Stimulated activated CD4-positive, alpha-beta T cell treated with anti-CD3 and anti-CD28 coated beads, Interleukin-12 subunit alpha, Interleukin-12 subunit beta, amount 100 ng/mL, for 24 hours (primary cell): ENCODE measurements around the gene PAX2.
"Not testable (repeated sequence)": the region's sequence is repeated elsewhere in the genome, so short reads cannot be mapped to it uniquely, and the experiment has no call there.

ENCODE experiments used
- DNase-seq, 2 experiments: peaks; one replicate each; pipeline ENCODE4 v3.0.0-alpha.2; 2020; ENCODE audit warnings: low read depth in 2 of 2

Gene PAX2

DNA sequence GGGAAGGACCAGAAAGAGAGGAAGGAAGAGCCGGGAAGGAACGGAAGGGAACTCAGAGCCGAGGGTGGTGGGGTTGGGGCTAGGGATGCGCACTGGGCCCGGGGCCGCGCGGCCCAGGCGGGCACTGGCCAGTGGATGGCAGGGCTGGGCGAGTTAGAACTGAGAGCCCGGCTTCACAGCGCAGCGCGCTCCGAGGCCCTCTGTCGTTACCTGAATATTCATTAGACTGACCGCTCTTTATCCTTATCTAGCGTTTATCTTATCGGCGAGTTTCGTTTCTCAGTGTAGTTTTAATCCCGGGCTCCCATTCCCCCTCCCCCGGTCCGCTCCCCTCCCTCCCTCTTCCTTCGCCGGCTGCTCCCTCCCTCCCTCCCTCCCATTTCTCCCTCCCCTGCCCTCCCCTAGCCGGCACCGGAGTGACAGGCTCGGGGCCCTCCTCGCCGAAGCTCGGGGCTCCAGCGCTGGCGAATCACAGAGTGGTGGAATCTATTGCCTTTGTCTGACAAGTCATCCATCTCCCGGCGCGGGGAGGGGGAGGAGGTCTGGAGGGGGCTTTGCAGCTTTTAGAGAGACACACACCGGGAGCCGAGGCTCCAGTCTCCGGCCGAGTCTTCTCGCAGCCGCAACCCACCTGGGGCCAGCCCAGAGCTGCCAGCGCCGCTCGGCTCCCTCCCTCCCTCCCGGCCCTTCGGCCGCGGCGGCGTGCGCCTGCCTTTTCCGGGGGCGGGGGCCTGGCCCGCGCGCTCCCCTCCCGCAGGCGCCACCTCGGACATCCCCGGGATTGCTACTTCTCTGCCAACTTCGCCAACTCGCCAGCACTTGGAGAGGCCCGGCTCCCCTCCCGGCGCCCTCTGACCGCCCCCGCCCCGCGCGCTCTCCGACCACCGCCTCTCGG, at the start of gene PAX2:
TSS of gene PAX2 (plus strand) at position 596 of the 895 bp plus-strand sequence. CDS start 679 bp downstream, outside the sequence.
- no peak for DNase-seq

DNA sequence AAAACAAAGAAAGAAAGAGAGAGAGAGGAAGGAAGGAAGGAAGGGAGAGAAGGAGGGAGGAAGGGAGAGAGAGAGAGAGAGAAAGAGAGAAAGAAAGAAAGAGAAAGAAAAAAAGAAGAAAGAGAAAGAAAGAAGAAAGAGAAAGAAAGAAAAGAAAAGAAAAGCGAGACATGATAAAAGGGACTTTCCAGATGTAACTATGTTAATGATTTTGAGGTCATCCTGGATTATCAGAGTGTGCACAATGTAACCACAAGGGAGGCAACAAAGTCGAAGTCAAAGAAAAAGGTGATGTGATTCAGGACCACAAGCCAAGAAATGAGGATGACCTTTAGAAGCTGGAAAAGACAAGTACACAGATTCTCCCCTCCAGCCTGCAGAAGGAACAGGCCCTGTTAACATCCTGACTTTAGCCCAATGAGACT, 48.9 kb upstream of the PAX2 start:
- DNase-seq, result no peak

DNA sequence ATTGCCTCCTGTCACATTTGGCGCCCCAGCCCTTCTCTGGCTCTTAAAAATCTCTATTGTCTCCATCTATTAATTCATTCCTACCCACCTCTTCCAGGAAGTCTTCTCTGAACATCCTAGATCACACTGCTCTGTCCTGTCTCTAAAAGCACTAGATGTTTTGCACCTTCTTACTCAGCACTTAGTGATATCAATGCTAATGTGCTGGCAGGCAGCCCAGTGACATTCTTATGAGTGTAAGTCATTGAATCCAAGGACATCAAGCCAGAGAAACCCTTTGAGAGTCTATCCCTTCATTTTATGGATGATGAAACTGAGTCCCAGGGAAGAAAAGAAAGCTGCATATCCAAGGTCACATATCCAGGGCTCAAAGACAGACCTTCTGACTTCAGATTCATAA, 48.3 kb upstream of the PAX2 start:
- no peak for DNase-seq

DNA sequence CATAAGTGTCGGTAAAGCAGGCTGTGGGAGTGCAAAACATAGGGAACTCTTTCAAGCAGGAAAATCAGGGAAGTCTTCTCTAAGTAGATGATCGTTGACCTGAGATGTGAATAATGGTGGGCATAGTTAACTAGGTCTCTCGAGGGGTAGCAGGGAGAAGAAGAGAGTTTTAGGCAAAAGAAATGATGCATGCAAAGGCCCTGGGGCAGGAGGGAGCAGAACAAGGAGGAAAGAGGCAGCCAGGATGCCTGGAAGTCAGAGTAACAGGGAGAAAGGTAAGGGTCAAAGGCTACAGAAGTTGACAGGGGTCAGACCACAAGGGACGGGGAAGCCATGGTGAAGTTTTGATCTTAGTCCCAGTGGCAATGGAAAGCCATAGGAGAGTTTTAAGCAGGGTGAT, 47.8 kb upstream of the PAX2 start:
- DNase-seq, result no peak

DNA sequence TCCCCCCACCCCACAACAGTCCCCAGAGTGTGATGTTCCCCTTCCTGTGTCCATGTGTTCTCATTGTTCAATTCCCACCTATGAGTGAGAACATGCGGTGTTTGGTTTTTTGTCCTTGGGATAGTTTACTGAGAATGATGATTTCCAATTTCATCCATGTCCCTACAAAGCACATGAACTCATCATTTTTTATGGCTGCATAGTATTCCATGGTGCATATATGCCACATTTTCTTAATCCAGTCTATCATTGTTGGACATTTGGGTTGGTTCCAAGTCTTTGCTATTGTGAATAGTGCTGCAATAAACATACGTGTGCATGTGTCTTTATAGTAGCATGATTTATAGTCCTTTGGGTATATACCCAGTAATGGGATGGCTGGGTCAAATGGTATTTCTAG, 43.7 kb upstream of the PAX2 start:
- DNase-seq, result not testable (repeated sequence)

DNA sequence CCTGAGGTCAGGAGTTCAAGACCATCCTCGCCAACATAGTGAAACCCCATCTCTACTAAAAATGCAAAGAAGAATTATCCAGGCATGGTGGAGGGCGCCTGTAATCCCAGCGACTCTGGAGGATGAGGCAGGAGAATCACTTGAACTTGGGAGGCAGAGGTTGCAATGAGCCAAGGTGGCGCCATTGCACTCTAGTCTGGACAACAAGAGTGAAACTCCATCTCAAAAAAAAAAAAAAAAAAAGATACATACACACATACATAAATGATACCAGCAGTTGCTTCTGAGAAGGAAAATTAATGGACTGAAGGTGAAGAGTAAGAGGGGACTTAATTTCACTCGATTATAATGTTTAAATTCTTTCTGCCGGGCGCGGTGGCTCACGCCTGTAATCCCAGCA, 40.2 kb upstream of the PAX2 start:
- no peak for DNase-seq

DNA sequence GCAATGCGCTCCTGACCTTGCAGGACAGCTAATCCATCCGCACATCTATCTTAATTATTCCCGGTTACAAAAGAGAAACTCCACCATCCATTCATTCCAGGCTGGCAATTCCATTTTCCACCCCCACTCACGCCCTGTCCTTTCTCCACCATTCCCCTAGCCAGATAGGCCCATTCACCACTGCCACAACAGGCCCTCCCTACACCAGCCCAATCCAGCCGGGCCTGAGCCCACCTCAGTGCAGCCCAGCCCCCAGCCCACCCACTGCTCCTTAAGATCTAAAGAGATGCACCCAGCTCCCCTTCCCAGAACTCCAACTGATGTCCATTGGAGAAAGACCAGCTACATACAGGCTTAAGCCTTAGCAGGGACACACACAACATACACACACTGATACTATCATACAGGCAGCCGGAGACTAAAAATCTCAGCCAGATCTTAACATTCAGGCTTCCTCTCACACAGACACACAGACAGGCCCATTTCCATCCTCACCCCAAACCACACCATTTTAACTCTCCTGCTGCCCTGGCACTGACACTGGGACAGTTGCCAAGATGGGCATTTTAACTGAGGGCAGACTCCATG, 38.0 kb upstream of the PAX2 start:
- no peak for DNase-seq

DNA sequence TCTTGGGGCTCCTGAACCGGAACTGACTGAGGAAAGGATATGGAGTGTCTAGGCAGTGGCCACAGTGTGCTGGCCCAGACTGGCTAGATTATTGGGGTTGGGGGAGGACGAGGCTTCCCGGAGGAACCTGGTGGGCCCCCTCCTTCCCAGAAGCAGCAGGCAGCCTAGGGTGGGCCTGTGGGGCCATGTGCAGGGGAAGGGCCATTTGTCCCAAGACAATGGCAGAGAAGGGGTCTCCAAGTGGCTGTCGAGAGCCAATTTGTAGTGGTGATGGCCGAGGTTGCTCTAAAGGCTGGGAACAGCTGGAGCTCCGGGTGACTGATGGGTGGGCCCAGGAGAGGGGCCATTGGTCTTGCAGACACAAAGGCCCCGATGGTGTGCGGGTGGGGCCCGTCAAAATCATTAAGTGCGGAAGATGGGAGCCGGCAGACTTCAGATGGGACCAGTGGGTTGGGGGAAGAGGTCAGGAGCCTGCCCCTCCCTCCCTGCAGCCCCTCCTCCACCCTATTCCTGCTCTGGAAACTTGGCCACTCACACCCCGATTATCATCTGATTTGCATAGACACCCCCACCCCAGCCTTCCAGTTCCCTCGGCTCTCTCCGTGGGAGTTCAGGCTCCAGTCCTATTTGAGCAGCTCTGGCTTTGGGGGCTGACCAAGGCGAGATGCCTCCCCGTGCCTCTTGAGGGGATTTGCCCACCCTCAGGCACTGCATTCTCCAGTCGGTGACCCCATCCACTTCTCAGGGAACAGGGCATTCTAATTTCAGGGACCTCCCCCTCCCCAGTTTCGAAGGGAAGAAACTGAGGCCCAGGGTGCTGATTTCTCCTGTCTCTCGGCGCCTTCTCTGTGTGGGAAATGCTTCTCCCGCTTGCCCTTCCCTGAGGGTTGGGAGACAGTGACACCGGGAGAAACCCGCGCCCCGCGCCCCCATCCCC, 36.0 kb upstream of the PAX2 start:
- no peak for DNase-seq

DNA sequence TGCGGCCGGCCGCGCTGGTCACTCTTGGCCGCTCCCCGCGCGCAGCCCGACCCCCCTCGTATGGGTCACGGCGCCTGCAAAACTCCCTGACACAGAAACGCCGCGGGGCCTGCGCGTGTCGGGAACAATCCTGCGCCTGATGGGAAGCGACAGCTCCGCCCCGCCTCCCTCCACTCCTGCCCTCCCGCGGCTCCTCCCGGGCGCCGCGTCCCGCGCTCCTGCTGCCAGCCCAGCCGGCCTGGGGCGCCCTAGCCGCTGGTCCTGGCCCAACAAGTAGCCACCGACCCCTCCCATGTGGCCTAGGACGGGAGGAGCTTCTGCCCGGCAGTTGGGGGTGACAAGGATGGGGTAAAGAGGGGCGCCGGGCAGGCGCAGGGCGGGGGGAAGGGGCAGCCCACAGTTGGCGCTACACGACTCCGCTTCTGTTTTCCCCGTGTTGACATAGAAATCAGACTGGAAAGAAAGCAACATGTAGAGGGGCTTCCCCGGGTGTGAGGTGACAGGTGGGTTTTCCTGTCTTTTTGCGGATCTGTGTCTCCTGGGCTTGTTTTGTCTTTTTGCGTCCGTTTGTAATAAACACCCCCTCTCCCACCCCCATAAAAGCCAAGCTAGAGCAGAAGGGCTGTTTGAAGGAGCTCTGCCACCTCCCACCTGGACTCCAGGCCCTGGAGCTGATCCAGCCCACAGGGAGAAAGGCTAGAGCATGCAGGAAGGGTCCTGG, 35.1 kb upstream of the PAX2 start:
- DNase-seq, result no peak

DNA sequence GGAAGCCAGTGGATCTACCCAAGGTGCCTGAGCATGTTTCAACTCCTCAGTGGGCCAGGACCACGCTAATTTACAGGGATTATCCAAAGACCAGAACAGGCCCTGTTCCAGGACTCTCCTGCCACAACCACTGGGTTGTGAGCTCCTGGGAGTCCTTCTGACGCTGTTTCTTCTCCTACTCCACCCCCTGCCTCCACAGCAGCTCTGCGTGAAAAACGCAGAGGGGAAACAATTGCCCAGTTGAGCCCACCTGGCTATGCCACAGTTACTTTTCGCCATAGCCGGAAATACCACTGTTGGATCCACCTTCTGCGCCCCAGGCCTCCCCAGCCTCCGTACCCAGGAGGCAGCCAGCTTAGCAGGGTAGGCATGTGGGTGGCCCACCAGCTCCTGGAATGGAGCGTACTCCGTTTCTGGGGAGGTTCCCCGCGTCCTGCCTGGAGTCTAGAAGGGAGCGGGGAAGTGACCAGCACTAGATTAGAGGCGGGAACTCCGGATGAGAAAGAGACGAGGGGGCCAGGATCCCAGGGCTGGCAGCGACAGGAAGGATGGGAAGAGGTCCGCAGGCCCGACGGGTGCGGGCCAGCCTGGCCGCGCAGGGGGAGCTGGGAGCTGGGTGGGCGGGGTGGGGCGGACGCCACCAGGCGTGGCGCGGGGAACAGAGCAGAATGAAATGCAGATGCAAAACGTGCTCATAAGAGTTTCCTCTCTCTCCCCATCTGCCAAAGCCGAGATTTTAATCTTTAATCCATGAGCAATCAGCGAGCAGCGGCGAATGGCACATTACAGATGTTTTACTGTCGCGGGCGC, 32.1 kb upstream of the PAX2 start:
- DNase-seq, result no peak

DNA sequence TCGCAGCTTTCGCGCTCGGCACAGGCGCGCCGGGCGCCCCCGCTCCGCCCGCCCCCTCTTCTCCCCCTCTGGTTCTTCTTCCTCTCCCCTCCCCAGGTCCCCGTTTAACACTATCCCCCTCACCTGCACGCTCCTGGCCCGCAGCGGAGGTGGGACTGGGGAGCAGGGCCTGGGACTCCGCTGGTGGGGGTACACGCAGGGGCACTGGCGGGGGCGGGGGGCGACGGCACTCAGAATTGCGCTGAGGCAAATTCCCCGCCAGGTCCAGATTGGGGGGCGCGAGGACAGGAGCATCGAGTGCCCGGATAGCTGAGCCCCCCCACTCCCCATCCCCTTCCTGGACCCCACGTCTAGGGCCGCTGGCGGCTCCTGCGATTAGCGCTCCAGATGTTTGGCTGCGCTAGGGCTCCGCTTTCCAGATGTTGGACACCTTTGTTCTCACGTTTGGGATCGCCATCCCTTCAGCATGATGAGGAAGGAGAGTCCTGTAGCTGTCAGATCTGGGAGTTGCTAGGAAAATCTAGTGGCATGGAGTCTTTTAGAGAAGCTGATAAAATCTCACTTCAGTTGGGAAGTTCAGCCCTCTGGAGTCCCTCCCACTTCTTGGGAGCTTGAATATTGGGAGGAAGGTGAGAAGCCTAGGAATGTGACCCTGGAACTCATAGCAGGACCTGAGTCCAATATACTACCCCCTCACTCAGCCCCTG, 31.4 kb upstream of the PAX2 start:
- DNase-seq, result no peak

DNA sequence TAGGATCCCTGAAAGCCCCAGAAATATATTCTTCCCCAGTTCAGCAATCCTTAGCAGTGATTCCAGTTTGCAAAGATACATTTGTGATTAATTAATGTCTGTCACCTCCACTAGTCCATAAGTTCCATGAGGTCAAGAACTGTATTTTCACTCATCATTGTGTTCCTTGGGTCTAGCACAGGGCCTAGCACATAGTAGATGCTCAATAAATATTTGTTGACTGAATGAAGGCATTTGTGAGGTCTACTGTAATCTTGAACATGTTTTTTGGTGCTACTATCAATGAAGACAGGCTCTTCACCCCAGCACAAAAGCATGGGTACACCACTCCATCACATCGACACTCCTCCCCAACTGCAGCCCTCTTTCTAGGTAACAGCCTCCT, 30.8 kb upstream of the PAX2 start:
- no peak for DNase-seq

DNA sequence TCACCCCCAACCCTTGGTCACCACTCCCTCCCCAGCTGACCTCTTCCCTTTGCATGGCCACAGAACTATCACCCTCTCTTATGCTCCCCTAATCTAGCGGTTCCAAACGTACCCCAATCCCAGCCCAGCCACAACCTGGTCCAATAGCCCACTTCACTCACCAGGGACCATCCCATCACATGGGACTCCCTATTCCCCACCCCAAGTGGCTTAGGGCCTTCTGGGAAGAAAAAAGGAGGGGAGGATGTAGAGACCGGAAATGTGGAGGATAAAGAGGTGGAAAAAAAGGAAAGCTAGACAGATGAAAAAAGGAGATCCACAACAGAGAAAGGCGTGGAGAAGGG, 30.3 kb upstream of the PAX2 start:
- DNase-seq, result no peak

DNA sequence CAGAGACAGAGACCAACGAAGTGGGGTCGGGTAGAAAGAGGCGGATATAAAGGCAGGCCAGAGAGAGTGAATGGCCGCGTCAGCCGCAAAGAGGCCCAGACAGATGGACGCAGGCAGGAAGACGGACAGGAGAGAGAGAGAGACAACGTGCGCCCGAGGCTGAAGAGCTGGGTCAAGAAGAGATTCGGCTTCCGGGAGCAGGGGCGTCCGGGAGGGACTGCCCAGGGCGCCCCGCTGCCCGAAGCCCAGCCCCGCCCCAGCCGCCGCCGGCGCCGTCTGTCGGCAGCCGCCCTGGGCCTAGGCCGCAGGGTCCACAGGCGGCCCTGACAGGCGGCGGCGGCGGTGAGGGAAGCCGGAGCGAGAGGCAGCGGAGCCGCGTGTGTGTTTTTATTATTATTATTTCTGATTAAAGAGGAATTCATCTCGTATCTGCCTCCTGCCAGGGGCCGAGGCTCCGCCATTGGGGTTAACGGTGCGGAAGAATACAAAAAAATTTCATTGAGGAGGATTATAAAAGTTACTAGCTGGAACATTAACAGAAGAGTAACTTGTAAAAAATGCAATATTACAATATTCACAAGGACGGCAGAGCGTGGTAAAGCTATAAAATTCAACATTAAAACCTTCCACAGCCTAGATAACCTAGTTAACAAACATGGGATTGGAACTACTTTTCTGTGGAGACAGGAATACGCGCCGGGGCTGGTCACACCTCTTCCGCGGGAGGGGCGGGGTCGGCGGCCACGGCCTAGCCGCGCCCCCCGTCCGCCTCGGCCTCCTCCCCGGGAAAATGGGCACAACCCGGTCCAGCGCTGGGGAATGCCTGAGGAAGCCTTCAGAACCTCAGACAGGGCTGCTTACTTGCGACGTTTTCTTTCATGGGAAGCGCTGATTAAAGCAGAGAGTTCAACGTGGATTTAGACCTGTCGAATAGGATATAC, 29.7 kb upstream of the PAX2 start:
- DNase-seq, result no peak

DNA sequence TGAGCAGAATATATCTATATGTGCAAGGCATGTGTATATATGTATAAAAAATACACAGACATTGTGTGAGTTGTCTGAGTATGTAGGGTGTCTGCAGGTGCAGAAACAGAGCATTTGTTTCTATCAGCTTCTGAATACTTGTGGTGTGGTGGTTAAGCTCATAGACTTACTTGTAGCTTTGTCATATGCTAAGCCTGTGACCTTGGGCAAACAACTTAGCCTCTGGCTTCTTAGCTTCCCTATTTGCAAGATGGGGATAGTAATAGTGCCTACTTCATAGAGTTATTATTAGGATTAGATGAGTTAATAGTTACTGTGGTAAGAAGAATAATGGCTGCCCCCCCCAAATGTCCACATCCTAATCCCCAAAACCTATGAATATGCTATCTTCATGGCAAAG, 28.2 kb upstream of the PAX2 start:
- DNase-seq, result no peak

DNA sequence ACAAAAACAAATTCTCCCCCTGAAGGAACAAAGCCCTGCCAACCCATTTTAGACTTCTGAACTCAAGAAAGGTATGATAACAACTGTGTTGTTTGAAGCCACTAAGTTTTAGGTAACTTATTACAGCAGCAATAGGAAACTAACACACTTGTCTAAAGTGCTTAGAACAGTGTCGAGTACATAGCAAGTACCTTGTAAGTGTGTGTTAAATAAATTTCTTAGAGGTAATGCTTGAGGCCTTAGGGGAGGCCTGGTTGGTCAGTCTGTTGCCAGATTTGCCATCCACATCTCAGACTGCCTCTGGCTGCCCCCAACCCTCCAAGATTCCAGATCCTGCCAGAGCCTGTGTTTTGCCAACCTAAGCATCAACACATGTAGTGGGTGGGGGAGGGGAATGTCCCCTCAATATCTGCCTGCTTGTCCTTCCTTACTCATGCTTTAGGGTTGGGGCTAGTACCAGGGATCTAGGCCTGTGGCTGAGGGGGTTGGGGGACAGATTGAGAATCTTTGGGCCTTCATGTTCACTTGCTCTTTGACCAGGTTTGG, 27.1 kb upstream of the PAX2 start:
- no peak for DNase-seq

DNA sequence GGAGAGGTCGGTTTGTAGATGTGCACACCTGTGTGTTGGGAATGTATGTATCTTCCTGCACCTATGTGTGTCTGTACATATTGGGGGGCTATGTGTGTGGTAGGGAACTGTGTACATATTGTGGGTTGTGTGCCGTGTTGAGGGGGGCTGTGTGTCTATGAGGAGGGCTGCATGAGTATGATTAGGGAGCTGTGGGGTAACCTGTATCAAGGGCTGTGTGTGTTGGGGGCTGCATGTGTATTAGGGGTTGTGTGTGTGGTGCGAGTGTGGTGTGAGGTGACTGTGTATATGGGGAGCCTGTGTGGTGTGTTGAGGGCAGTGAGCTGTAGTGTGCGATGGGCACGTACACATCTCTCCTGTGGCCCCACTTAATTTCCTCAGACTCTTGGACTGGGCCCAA, 22.2 kb upstream of the PAX2 start:
- no peak for DNase-seq

DNA sequence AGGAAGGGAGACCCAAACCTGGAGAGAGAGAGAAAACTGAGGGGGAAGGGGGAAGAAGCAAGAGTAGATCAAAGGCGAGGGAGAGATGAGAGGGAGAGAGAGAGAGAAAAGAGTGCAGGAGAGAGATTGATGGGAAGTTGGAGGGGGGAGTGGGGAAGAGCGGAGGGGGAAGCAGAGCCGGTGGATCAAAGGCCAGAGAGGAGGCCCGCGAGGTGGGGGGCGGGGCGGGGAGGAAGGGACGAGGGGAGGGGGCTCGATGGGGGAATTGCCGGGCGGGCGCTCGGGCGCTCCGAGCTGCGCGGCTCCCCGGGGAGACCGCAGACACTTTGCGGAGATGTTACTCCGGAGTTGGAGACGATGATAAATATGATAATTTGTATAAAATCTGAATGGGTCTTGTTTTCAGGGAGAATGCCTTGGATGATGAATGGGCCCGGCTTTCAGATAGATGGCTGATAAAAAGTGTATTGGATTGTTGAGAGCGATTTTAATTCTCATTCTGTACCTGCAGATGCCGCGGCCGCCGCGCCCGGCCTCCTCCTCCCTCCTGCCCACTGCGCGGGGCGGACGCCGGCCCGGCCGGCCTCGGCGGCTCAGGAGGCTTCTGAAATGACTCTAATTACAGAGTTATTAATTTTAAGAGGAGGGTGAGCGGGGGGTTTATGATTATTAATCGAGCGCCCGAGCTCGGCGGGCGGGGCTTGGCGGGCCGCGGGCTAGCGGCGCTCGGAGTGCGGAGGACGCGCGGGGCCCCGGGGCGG, 21.4 kb upstream of the PAX2 start:
- DNase-seq, result no peak
